Measurements from ENCODE around the gene TCF12. TPM values are rescaled to one million over a fixed set of nuclear protein-coding genes. Genes with fewer than 3 reads are reported as not detected.
"Not testable (repeated sequence)": the region's sequence is repeated elsewhere in the genome, so short reads cannot be mapped to it uniquely, and the experiment has no call there.

Gene TCF12
- total RNA-seq, 1 experiment from 2014 or later = 125 TPM

DNA sequence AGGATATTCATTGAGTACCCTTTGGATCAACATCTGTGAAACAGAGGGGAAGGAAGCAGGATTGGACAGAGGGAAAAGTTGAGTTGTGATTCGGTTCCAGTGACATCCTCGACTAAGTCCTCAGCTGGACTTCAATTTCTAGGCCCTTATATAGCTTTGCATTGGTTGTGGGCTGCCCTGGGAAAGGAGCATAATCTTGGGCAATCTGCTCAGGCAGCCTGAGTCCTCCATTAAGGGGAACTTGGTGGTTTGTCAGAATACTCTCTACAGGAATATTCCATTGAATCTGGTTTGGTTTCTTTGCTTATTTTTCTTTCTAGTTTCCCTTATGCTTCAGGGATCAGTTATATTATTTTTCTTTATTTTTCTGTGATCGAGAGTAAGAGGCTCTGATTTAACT lies 94.1 kb downstream of the TCF12 start:
- DNase-seq (ENCODE audit: extremely low read depth, low read depth) = no peak

DNA sequence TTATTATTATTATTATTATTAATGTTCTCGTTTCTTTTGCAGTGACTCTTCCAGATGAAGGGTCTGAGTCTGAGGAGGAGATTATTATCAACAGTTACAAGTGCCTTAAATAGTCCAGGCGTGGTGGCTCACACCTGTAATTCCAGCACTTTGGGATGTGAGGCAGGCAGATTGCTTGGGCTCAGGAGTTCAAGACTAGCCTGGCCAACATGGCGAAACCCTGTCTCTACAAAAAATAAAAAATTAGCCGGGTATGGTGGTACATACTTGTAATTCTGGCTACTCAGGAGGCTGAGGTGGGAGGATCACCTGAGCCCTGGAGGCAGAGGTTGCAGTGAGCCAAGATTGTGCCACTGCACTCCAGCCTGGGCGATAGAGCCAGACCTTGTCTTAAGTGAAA lies 96.5 kb downstream of the TCF12 start:
- not testable (repeated sequence) for DNase-seq (ENCODE audit: extremely low read depth, low read depth)

DNA sequence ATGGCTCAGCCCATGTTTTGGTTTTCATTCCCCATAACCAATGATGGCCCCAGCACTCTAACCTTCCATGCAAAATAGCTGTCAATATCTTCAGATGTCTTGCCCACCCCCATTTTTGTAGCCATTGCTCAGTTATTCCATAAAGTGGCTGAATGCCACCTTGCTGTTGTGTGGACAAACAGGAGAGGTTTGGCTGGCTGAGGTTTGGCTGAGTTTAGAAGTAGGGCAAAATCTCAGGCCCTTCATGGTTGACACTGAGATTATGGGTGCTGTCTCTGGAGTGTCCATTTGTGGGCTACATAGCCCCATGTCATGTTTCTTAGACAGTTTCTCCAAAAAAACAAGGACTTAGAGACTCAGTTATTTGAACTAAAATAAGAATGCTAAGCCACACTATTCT lies 96.9 kb downstream of the TCF12 start:
- no peak for DNase-seq (ENCODE audit: extremely low read depth, low read depth)

DNA sequence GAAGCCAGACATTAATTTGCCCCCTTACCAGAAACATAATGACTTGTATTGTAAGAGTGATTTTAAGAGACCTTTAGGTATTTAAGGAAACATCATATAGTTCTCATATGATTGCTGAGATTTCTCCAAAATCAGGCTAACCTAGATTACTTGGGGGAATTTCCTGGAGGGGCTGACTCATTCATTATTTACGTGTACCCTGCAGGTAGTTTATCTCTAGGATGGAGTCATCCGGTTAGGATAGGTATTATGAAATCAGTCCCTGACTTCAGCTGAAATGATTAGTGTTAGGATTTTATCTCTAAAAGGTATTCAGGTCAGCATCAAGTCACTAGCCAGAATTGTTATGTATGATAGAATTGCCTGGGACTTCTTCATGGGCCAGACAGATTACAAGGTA lies 97.5 kb downstream of the TCF12 start:
- DNase-seq (ENCODE audit: extremely low read depth, low read depth) = no peak

DNA sequence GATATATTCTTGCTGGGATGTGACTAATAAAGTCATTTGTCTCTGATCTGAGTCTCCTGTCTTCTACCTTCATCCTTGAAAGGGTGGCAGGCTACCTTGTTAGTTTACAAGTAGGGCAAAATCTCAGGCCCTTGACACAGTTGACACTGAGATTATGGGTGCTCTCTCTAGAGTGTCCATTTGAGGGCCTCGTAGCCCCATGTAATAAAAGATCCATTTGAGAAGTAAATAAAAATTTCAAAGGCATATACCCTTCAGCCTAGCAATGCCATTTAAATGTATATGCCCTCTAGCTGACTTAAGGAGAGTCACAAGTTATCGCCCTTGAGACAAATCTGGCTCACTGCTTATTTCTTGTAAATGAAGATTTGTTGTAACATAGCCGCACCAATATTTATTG lies 98.6 kb downstream of the TCF12 start:
- DNase-seq (ENCODE audit: extremely low read depth, low read depth) = no peak

DNA sequence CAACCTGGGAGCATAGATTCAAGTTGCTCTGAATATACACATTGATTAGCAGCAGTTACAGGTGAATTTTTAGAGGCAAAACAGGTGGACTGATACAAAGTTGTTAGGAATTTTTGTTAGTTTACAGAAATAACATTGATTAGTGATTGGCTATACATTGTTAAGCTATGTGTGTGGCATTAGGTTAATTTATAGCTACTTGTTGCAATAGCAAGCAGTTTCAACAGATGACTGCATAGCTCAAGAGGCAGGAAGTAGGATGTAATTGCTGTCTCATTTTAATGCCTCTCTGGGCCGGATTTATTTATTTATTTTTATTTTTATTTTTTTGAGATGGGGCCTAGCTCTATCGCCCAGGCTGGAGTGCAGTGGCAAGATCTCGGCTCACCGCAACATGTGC lies 99.7 kb downstream of the TCF12 start:
- no peak for DNase-seq (ENCODE audit: extremely low read depth, low read depth)

DNA sequence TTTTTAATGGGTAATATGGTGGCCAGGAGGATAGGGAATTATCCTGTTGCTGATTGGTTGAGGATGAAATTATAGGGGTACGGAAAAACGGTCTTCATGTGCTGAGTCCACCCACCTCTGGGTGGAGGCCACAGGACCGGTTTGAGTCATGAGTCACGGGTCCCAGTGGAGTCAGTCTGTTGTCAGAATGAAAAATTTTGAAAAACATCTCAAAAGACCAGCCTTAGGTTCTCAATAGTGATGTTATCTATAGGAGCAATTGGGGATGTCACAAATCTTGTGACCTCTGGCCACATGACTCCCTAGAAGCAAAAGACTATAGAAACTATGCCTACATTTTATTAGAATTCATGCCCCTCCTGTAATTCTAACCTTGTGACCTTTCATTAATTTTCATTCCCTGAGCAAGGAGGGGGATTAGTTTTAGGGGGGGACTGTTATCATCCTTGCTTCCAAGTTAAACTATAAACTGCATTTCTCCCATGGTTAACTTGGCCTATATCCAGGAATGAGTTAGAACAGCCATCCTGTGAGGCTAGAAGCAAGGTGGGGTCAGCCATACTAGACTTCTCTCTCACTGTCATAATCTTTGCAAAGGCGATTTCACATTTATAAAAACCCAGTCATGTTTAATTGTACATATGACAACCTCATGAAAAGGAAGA lies 101.2 kb downstream of the TCF12 start:
- DNase-seq (ENCODE audit: extremely low read depth, low read depth) = no peak

DNA sequence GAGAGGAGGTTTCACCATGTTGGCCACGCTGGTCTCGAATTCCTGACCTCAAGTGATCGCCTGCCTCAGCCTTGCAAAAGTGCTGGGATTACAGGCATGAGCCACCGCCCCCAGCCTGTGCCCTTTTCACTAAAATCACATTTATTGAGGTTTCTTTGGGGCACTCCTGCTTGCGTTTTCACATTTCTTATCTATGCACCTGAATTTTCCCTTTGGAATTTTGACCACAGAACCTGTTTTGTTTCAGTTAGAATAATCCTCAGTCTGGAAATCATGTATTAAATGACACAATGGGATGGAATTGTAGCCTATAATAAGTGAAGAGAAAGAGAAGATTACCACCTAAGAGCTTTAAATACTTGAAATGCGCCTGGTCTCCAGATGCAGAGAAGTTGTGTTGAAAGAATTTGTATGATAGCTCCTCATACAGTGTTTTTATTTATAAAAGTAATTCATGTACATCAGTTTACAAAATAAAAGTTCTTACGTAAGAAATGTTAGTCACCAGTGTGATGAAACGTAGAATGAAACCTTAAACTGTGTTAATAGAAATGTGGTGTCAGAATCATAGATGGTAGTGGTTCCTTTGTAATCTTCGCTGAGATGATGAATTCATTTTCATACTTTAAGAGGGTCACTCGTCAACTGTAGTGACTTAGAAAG lies 107.0 kb downstream of the TCF12 start:
- peak; percentile 49 for DNase-seq (ENCODE audit: extremely low read depth, low read depth)

DNA sequence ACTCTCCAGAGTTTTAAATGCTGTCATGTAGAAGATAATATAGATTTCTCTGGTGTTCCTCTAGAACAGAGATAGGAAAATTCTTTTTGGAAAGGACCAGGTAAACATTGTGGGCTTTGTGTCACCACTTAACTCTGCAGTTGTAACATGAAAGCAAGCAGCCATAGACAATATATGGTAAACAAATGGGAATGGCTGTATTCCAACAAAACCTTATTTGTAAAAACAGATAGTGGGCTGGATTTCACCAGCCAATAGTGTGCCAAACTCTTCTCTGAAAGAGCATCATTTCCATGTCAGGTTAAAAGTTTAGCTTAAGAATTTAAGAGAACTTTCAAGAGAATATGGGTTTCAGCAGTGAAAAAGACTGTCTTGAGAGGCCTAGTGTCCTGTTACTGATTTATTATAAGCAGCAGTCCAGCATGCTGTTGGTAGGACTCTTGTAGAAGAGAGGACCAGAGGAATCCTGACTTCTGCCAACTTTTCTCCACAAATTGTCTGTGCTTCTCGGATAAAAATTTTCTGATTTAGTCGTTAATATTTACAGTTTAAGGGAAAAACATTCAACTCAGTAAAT lies 107.7 kb downstream of the TCF12 start:
- DNase-seq (ENCODE audit: extremely low read depth, low read depth) = no peak

DNA sequence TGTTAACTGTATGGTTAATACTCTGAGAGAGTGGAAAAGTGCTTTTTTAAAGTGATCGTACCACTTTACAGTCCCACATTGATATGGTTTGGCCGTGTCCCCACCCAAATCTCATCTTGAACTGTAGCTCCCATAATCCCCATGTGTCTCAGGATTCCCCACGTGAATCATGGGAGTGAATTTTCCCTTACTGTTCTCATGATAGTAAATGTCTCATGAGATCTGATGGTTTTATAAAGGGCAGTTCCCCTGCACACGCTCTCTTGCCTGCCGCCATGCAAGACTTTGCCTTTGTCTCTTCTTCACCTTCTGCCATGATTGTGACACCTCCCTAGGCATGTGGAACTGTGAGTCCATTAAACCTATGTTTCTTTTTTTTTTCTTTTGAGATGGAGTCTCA lies 109.2 kb downstream of the TCF12 start:
- DNase-seq (ENCODE audit: extremely low read depth, low read depth) = no peak

DNA sequence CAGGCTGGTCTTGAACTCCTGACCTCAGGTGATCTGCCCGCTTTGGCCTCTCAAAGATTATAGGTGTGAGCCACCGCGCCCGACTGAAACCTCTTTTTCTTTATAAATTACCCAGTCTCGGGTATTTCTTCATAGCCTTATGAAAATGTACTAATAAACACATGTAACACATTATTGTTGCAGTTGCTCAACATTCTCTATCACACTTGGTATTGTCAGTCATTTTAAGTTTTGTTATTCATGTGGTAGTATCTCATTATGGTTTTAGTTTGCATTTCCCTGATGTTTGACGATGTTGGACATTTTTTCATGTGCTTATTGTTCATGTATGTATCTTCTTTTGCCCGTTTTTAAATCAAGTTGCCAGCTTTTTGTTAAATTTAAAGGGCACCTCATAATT lies 109.7 kb downstream of the TCF12 start:
- DNase-seq (ENCODE audit: extremely low read depth, low read depth) = no peak

DNA sequence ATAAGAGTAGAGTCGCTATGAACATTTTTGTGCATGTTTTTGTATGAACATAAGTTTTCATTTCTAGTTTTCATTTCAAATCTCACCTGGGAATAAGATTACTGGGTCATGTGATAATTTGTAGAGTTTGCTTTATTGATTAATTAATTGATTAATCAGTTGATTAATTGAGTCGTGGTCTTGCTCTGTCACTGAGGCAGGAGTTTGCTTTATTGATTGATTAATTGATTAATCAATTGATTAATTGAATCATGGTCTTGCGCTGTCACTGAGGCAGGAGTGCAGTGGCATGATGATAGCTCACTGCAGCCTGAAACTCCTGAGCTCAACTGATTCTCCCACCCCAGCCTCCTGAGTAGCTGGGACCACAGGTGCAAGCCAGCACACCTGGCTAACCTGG lies 111.6 kb downstream of the TCF12 start:
- DNase-seq (ENCODE audit: extremely low read depth, low read depth) = no peak

DNA sequence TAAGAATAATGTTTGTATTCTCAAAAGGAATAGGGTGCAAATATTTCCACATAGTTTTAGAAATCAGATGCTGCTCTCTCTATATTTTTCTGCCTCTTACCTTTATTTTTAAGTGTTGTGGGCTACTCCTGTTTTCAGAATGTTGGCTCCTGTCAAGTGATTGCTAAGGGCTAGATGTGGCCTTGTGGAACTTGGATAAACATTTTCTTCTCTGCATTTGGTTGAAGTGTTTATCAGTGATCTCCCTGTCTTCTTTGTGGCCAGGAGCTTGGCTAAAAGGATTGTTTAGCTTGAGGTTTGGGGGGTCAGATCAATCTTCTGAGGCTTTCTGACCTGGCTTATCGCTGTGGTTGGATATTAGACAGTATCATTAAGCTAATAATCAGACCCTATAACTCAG lies 112.6 kb downstream of the TCF12 start:
- DNase-seq (ENCODE audit: extremely low read depth, low read depth) = no peak

DNA sequence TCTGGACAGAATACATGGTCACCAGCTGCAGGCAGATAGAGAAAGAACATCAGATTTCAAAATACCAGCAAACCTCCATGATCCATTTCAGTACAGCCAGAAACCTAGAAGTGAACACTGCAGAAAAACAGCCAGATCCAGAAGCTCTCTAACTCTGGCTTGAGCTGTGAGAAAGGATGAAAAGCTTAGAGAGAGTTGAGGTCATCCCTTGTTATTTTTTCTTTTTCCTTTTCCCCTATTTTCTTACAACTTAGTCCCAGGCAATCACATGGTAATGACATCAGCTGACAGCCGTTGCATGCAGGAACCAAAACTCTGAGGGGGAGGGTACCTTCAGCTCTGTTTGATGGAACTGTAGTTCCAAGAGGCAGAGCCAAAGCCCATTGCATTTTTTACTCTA lies 113.2 kb downstream of the TCF12 start:
- no peak for DNase-seq (ENCODE audit: extremely low read depth, low read depth)

DNA sequence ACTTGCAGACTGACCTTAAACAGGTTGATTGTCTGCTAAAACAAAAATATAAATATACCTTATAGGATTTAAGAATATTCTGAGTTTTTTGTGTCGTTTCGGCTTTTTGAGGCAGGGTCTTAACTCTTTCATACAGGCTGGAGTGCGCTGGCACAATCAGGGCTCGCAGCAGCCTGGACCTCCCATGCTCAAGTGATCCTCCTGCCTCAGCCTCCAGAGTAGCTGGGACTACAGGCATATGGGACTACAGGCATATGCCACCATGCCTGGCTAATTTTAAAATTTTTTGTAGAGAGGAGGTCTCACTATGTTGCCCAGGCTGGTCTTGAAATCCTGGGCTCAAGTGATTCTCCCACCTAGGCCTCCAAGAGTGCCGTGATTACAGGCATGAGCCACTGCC lies 113.9 kb downstream of the TCF12 start:
- no peak for DNase-seq (ENCODE audit: extremely low read depth, low read depth)

DNA sequence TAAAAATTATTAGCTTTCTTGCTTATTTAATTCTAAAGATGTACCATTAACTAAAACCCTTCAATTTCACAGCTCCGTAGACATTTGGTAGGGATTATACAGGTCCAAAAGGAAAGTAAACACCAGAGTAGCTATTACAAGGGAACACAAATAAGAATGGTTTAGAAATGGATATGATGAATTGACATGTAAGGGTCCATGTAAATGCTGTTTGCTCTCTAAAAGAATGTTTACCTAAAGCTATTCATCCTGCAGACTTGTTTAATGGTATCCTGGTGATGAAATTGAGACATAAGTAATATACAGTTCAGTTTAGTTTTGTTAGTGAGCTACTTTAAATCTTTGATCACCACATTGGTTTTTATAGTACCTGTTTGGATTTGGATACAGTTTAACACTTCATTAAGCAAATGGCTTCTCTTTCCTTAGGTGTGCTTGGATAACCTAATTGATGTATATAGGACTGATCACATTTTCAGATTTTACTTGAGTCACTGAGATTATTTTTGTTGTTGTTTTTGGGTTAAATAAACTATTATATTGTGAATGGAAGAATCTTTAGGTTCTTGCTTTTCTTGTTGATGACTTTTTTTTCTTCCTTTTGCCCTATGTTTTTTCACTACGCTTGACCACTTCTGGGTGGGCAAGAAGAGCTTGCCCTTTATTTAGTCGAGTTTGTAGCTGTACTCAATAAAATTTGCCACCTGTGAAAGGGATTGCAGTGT lies 115.4 kb downstream of the TCF12 start:
- no peak for DNase-seq (ENCODE audit: extremely low read depth, low read depth)

DNA sequence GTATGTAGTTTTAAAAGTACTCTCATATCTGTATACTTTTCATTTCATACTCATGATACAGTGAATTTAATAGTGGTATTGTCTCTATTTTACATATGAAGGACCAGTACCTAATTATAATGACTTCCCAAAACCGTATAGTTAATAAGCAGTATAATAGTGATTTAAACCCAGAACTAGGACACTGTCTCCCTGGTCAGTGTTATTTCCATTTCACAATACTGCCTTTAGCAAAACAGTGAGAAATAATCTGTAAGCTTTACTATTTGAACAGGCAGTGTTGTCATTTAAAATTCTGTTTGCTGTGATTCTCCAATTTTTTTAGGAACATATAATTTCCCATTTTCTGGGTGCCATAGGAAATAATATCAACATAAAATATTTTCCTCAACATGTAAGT lies 116.2 kb downstream of the TCF12 start:
- DNase-seq (ENCODE audit: extremely low read depth, low read depth) = no peak

DNA sequence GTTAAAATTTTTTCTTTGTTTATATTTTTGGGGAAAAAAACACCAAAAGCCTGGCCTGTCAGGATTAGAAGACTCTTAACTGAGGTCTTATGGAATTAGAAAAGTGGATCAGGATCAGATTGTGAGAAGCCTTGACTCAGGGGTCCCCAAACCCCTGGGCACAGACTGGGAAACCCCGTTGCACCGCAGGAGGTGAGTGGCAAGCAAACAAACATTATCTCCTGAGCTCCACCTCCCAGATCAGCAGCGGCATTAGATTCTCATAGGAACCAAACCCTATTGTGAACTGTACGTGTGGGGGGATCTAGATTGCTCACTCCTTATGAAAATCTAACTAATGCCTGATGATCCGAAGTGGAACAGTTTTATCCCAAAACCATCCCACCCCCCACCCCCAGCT lies 117.2 kb downstream of the TCF12 start:
- no peak for DNase-seq (ENCODE audit: extremely low read depth, low read depth)

DNA sequence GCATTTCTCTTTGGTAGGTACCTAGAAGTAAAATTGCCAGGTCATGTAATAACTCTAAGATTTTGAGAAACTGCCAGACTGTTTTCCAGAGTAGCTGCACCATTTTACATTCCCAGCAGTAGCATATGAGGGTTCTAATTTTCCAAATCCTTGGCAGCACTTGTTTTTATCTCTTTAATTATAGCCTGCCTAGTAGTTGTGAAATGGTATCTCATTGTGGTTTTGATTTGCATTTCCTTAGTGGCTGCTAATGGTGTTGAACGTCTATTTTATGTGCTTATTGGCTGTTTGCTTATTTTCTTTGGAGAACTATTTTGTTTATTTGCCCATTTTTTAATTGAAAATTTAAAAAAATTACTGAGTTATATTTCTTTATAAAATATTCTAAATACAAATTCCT lies 117.9 kb downstream of the TCF12 start:
- DNase-seq (ENCODE audit: extremely low read depth, low read depth) = no peak

DNA sequence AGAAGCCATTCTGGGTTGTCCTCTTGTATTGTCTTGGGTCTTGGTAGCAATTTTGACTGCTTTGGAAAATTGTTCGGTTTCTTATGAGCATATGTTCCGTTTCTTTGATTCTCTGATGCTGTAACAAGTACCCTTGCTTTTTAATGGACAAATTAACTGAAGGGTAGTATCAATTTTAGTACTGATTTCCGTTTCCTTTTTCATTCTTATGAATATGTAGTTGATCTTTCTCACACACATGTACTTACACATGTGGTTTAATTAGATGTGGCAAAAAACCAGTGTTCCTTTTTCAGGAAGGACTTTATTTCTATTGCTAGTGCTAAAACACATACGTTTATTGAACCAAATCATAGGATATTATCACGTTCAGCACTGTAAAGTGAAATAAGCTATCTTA lies 119.1 kb downstream of the TCF12 start:
- no peak for DNase-seq (ENCODE audit: extremely low read depth, low read depth)

DNA sequence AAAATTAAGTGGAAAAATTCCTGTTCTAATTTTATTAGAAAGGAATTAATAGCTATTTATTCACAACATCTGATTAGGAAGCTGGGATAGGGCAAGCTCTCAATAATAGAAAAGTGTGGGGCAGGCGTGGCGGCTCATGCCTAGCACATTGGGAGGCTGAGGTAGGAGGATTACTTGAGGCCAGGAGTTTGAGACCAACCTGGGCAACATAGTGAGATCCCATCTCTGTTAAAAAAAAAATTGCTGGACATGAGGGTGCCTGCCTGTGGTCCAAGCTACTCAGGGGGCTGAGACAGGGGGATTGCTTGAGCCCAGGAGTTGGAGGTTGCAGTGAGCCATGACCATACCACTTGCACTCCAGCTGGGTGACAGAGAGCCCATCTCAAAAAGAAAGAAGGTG lies 119.6 kb downstream of the TCF12 start:
- DNase-seq (ENCODE audit: extremely low read depth, low read depth) = no peak

DNA sequence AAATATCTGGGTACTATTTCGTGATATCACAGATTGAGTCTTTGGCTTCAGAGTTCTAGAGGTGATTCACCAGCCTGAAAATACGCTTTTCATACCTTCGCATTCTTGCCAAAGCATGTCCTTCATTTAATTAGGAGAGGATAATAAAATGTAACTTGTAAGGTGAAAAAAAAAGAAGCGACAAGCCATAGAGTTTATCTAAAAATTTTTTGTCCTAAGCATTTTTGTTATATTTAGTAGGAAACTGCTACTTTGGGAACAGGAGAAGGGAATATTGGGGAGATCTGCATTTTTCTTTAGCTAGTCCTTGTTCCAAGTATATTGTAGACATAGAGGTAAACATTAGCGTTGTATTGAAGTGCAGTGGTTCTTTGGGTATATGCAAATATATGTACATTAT lies 120.1 kb downstream of the TCF12 start:
- no peak for DNase-seq (ENCODE audit: extremely low read depth, low read depth)
